HG03064 (cell line): ENCODE measurements around the gene MS4A10.

ENCODE experiments used
- ATAC-seq: cut with Tn5 transposase; IDR thresholded peaks from one replicate; pipeline ENCODE4 v1.9.1; 2021; ENCODE audit warnings: low read depth; ENCODE audit not compliant: unreplicated experiment

MS4A10 gene

GRCh38 chr11:60785806-60786361 lies 751 bp downstream of the MS4A10 start:
- ATAC-seq = no peak

- no peak for ATAC-seq
Observed at GRCh38 chr11:60786811-60787567, 1.9 kb downstream of the MS4A10 start.

- no peak for ATAC-seq
Observed at GRCh38 chr11:60788401-60789125, 3.4 kb downstream of the MS4A10 start.

- no peak for ATAC-seq
Observed at GRCh38 chr11:60790726-60791125, 5.6 kb downstream of the MS4A10 start.

DNA sequence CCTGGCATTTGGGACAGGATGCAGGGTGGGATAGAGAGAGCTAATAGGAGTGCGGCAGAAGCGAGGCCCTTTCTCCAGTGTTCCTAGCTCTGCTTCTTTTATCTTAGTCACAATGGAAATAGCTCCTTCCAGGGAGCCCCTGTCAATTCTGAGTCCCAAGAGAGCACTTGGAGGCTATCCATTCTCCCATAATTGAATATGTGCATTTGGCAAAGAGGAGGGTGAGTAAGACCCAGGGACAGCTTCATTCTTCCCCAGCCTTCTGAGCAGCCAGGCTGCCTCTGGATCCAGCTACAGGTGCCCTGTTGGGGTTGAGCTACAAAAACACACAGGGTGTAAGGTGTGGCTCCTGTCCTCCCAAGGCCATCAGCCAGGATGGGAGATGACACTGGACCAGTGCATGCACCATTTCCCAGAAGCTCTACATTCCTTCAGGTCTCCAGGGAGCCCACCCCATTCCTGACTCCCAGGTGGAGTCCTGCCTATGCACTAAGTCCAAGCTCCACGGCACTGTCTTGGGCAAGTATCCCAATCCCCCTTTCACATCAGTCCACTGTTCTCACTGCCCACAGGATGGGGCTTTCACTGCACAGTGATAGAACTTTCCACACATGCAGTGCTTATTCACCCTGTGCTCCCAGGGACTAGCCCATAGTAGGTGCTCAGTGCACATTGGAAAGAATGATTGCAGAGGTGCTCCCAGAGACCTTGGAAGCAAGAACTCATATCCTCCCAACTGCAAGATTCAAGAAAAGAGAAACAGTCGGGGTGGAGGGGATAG lies 6.2 kb downstream of the MS4A10 start:
- ATAC-seq = no peak

DNA sequence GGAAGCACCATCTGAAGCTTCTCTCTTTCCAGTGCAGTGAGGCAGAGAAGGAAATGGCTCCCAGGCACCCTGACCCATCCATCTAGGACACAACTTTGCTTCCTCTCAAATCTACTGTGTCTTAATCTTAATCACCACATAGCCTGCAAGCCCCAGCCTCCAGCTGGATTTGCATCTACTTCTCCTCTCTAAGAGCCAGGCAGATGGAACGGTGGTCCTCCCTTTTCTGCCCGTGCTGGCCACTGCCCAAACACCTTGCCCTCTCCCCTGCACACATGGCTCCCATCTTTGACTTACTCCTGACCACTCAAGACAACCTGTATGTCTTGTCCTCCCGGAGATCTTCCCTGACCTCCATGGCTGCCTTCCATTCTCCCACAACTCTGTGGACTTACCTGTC lies 7.4 kb downstream of the MS4A10 start:
- ATAC-seq = no peak

GRCh38 chr11:60795291-60795690 lies 10.2 kb downstream of the MS4A10 start:
- ATAC-seq = no peak

DNA sequence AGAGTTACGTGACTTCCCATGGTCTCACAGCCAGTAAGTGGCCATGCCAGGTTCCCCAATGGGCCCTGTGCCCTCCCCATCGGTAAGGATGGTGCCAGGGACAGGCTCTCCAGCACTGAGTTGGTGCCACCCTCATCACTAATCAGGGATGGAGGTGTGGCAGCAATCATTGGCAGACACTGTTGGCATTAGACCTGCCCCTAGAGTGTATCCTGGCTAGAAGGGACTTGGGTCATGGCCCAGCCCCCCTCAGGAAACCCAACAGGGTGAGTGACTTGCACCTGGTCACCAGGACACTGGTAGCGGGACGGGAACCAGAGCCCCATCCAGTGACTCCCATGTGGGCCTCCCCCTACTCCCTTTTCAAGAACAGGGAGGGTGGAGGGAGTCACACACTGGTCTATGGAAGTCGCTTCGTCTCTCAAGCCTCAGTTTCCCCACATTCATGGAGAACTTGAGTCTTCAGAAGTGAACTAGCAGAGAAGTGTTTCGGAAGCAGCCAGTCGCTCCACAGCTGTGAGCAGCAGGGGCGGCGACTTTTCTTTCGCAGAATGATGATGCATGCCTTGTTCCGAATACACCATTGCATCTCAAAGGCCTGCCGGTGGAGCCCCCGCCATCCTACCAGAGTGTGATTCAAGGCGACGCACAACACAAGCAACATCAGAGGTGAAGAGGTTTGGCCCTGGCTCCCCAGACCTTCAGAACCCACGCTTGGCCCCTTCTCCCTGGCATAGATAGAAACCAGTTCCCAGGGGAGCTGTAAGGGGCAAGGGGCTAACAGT lies 12.9 kb downstream of the MS4A10 start:
- no peak for ATAC-seq

GRCh38 chr11:60798631-60799030 lies 13.5 kb downstream of the MS4A10 start:
- no peak for ATAC-seq

GRCh38 chr11:60801194-60801593 lies 16.1 kb downstream of the MS4A10 start:
- no peak for ATAC-seq

DNA sequence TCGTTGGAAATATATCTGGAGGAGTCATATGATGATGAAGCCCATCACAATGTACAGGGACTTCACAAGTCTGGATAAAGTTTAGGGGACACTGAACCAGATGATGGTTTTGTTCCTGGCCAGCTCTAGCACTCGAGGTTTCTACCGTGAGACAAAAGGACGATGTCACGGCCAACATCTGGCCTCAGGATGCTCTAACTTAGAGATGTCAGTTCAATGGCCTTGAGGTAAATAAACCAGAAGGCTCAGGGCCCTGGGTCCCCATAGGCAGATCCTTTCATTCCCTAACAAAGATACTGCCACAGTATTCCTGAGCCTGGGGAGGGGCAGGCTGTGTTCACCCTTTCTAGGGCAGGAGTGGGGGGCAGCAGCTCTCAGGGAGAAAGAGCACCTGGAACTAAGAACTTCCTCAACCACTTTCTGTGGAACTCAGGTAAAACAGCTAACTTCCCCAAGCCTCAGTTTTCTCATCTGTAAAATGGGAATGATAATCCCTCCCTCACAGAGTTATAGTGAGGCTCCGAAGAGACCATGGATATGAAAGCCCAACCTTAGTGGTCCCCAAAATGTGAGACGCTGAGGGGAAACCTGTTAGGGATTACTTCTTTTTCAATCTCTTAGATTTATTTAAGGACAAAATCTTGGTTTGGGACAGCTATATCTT lies 18.3 kb downstream of the MS4A10 start:
- ATAC-seq = no peak

- ATAC-seq = no peak
Observed at GRCh38 chr11:60809249-60809648, 24.1 kb downstream of the MS4A10 start.

DNA sequence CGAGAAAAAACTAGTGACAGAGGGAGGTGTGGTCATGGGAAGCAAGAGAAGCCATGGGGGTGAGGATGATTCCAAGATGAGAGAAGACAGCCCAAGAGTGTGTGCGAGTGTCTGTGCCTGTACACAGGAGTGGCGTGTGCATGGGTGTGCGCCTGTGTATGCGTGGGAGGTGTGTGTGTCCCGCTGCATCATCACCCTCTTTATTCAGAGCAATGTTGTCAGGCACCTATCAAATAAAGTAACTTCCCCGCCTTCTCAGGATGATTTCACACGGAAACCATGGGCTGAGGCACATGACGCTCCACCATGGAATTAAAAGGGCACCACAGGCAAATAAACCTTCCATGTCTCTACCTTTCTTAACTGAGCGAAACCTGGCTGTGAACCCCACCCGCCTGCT lies 24.6 kb downstream of the MS4A10 start:
- ATAC-seq = no peak

DNA sequence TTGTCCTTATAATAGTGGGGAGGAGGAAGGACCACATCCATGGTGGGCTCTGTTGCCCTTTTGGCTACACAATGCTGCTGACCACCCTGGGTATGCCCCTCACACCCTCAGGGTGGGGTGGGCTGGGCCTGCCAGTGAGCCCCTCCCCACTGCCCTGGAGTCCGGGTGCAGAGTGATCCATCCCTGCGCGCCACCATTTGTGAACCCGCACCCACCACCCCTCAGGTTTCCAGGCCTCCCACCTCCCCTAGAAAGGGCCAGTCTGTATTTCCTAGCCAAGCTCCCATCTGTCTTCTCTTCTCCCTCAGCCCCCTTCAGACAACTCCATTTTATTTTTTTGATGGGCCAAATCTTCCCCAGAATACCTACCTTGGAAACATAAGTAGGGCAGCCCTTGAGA lies 25.0 kb downstream of the MS4A10 start:
- no peak for ATAC-seq

GRCh38 chr11:60810569-60810968 lies 25.4 kb downstream of the MS4A10 start:
- ATAC-seq = no peak

DNA sequence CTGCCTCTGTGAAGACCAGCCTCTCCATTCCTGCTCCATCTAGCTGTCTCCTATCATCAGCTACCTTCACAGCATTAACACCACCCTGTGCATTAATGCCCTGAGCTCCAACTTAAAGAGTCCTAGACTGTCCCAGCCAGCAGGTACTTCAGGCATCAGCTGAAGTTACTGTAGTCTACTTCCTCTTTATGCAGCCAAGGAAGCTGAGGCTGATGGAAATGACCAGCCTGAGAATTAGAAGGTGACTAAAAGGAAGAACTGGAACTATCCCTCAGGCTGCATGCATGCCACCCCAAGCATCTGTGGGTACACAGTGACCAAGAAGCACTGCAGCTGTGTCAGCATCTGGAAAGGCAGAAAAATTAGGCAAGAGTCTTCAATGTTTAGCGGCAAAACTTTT lies 28.2 kb downstream of the MS4A10 start:
- ATAC-seq = no peak

- no peak for ATAC-seq
Observed at GRCh38 chr11:60814112-60814511, 29.0 kb downstream of the MS4A10 start.

DNA sequence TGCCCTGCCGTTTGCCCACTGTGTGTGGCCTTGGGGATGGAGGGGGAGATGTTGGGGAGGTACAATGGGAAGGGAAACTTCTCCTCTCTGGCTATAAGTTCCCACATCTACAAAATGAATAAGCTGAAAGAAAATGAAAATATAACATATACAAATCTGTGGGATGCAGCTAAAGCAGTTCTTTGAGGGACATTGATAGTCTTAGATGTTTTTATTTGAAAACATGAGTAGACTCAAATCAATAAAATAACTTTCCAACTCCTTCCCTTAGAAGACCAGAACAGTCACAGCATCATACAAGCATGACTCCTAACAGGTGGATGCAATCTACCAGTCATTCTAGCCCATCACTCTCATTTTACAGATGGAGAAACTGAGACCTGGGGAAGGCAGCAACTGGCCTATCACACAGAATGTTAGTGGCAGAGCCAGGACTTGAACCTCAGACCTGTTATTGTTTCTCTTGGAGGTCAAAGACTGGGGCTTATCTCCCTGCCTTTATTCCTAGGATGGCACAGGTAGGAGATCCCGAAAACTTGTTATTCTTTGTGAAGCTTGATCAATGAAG lies 31.5 kb downstream of the MS4A10 start:
- no peak for ATAC-seq

- no peak for ATAC-seq
Observed at GRCh38 chr11:60818057-60818456, 32.9 kb downstream of the MS4A10 start.
